Activated T-cell treated with anti-CD3 and anti-CD28 coated beads, Interleukin-2, amount 50 U/mL, for 4 hours (primary cell): ENCODE results near the gene TMEM30A. TPM values are rescaled to one million over a fixed set of nuclear protein-coding genes. Genes with fewer than 3 reads are reported as not detected.

Experiments
- ATAC-seq, 2 donors: fragments of 200-7000 bp; cut with Tn5 transposase; one replicate each; pipeline ENCODE4 v1.10.0; 2021
- DNase-seq: peaks from one replicate; pipeline ENCODE4 v3.0.0-alpha.2; 2020
- H3K27me3 Mint-ChIP-seq: one replicate; pipeline ENCODE4 v1.8.0; 2021; ENCODE audit warnings: low read depth, mixed read lengths
- H3K36me3 Mint-ChIP-seq: one replicate; pipeline ENCODE4 v1.8.0; 2022; ENCODE audit warnings: mixed read lengths; ENCODE audit not compliant: insufficient read depth
- H3K4me1 Mint-ChIP-seq: one replicate; pipeline ENCODE4 v1.8.0; 2021; ENCODE audit warnings: low read depth, mixed read lengths
- H3K4me3 Mint-ChIP-seq: one replicate; pipeline ENCODE4 v1.8.0; 2021; ENCODE audit warnings: mild to moderate bottlenecking, moderate library complexity, mixed read lengths
- H3K9me3 Mint-ChIP-seq: one replicate; pipeline ENCODE4 v1.8.0; 2021; ENCODE audit warnings: mixed read lengths
- total RNA-seq, 3 donors: library from RNA; stranded (reverse); gene quantifications; one replicate each; pipeline ENCODE4 v1.2.1, GENCODE V29; 2021

The TMEM30A gene
- total RNA-seq, 3 donors from 2014 or later: 47.7 to 60.4 (median 55.7) TPM

- no peaks in the 10 kb centered on the region for H3K9me3 Mint-ChIP-seq
- DNase-seq: no peak
- H3K4me1 Mint-ChIP-seq: peaks cover 8% of the 10 kb centered on the region
- no peak for ATAC-seq
- no peak overlapping the region for H3K4me3 Mint-ChIP-seq
- peaks cover 15% of the 10 kb centered on the region for H3K36me3 Mint-ChIP-seq
- no peaks in the 10 kb centered on the region for H3K27me3 Mint-ChIP-seq
Measured at GRCh38 chr6:75262716-75263400, 21.7 kb downstream of the TMEM30A start.

GRCh38 chr6:75261299-75261698, 23.3 kb downstream of the TMEM30A start:
- H3K36me3 Mint-ChIP-seq: peaks cover 25% of the 10 kb centered on the region

GRCh38 chr6:75257343-75258087, 27.1 kb downstream of the TMEM30A start:
- ATAC-seq: no peak
- no peaks in the 10 kb centered on the region for H3K27me3 Mint-ChIP-seq
- no peaks in the 10 kb centered on the region for H3K4me1 Mint-ChIP-seq
- DNase-seq: no peak
- H3K4me3 Mint-ChIP-seq: no peak overlapping the region
- H3K36me3 Mint-ChIP-seq: peaks cover 34% of the 10 kb centered on the region
- no peaks in the 10 kb centered on the region for H3K9me3 Mint-ChIP-seq

More at GRCh38 chr6:75261299-75261698, 23.3 kb downstream of the TMEM30A start:
- DNase-seq (no peak), ATAC-seq (no peak)
- Mint-ChIP-seq H3K4me1 (no peaks in the 10 kb centered on the region), H3K9me3 (no peaks in the 10 kb centered on the region), H3K27me3 (no peaks in the 10 kb centered on the region), H3K4me3 (no peak overlapping the region)

DNA sequence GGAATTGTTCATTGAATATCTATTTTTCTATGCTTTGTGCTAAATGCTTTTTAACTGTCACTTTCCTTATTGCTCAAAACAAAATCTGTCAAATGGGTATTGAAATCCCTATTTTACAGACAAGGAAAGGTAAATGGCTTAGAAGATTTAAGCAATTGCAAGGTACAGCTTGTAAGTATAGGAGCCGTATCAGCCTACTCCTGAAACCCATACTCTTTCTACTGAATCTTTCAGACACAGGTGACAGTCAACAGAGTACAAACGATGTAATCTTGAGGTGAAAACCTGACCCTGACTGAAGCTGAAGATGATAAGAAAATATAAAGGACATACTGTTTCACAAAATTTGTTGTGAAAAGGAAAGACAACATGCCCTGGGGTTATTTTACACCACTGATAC, 34.0 kb downstream of the TMEM30A start:
- H3K4me3 Mint-ChIP-seq: no peak overlapping the region
- ATAC-seq (no peak), DNase-seq (no peak)
- no peaks in the 10 kb centered on the region for H3K4me1 Mint-ChIP-seq
- peaks cover 8% of the 10 kb centered on the region for H3K36me3 Mint-ChIP-seq
- peaks cover 14% of the 10 kb centered on the region for H3K27me3 Mint-ChIP-seq
- H3K9me3 Mint-ChIP-seq: no peaks in the 10 kb centered on the region

DNA sequence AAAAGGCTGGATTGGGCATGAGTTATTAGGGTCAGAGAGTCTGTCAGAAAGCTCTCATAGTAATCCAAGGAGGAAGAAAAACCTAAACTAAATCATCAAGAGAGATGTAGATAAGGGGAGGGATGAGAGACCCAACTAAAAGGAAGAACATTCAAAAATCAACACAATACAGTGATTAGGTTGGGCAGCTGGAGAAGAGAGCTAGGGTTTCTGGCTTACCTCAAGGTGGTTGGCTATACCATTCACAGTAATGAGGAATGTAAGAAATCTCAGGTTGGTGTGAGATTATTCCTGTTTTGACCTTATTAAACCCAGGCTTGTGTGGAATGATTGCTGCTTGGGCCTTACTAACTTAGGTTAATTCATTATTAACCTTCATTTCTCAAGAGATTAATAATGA, 34.8 kb downstream of the TMEM30A start:
- H3K4me3 Mint-ChIP-seq: no peak overlapping the region
- H3K27me3 Mint-ChIP-seq: peaks cover 16% of the 10 kb centered on the region
- no peaks in the 10 kb centered on the region for H3K4me1 Mint-ChIP-seq
- no peaks in the 10 kb centered on the region for H3K9me3 Mint-ChIP-seq
- DNase-seq (no peak), ATAC-seq (no peak)
- peaks cover 7% of the 10 kb centered on the region for H3K36me3 Mint-ChIP-seq

GRCh38 chr6:75246386-75246785, 38.2 kb downstream of the TMEM30A start:
- no peak overlapping the region for H3K4me3 Mint-ChIP-seq
- peaks cover 15% of the 10 kb centered on the region for H3K4me1 Mint-ChIP-seq
- no peak for DNase-seq
- H3K9me3 Mint-ChIP-seq: no peaks in the 10 kb centered on the region
- H3K27me3 Mint-ChIP-seq: peaks cover 16% of the 10 kb centered on the region
- peaks cover 7% of the 10 kb centered on the region for H3K36me3 Mint-ChIP-seq
- no peak for ATAC-seq

DNA sequence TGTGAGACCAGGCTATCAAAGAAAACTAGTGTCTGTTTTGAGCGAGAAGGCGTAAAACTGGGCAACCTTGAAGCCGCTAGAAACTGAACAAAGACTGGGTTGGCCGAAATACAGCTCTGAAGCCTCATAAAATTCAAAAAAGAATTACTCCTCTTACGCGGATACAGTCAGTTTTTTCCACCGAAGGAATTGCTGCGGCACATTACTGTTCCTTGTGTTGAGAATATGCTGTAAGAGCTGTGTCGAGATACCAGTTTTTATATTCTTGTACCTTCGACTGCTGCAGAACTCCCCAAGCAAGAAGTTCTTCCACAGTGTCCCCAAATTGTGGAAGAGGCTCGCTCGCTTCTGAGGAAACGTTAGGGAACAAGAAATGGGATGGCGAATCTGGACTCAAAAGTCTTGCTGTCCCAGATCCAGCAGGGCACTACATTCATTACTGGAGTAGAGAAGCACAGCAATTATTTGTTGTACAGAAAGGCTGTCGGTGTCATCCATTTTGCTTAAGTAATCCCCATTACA, 40.5 kb downstream of the TMEM30A start:
- no peak for DNase-seq
- peak overlapping the region; percentile 99 for H3K4me3 Mint-ChIP-seq
- H3K4me1 Mint-ChIP-seq: peaks cover 22% of the 10 kb centered on the region
- no peaks in the 10 kb centered on the region for H3K9me3 Mint-ChIP-seq
- peaks cover 16% of the 10 kb centered on the region for H3K27me3 Mint-ChIP-seq
- ATAC-seq: no peak
- H3K36me3 Mint-ChIP-seq: peaks cover 19% of the 10 kb centered on the region

DNA sequence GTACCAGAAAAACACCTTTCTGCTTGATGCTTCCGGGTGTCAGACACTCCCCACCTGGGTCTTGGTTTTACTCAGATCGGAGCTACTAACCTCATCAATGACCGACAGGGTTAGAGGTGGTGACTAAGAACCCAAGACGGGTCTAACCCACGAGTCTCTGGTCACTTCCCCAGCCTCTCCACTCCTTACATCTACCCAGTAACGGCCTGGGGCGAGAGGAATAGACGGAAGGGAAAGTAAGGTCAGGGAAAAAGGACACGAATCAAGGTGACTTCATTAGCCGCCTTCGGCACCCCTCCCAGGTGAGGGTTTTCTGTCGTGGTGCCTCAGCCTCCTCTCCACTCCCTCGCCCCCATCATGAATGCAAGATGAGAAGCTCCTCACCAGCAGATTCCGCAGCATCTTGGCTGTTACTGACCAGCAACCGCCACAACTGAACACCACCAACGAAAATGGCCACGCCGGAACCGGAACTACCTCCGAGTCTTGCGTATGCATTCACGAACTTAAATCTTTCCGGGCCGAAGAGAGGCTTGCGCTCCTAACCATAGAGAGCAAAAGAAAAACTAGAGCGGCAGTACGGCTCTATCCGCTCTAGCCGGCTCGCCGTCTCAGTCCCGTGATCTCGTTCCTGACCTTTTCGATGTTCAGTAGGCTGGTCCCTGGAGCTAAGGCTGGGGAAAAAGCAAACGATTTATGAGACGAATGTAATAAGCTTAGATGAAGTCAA, 41.1 kb downstream of the TMEM30A start, which contains the start of gene COX7A2:
Gene COX7A2 (minus strand): TSS at position 469 of the 730 bp plus-strand sequence. CDS start 67 bp downstream, at position 402.
- DNase-seq (peak; percentile 71), ATAC-seq (peak; percentile 99)
- H3K27me3 Mint-ChIP-seq: peaks cover 16% of the 10 kb centered on the region
- peaks cover 22% of the 10 kb centered on the region for H3K4me1 Mint-ChIP-seq
- H3K9me3 Mint-ChIP-seq: no peaks in the 10 kb centered on the region
- peaks cover 22% of the 10 kb centered on the region for H3K36me3 Mint-ChIP-seq
- peak within 1 kb of the TSS; percentile 99 for H3K4me3 Mint-ChIP-seq

- no peaks in the 10 kb centered on the region for H3K9me3 Mint-ChIP-seq
- no peak overlapping the region for H3K4me3 Mint-ChIP-seq
- DNase-seq (no peak), ATAC-seq (no peak)
- peaks cover 9% of the 10 kb centered on the region for H3K4me1 Mint-ChIP-seq
- H3K27me3 Mint-ChIP-seq: no peaks in the 10 kb centered on the region
- peaks cover 32% of the 10 kb centered on the region for H3K36me3 Mint-ChIP-seq
Measured at GRCh38 chr6:75236630-75237029, 48.0 kb downstream of the TMEM30A start.

GRCh38 chr6:75235271-75235670, 49.3 kb downstream of the TMEM30A start:
- peaks cover 25% of the 10 kb centered on the region for H3K36me3 Mint-ChIP-seq
- no peaks in the 10 kb centered on the region for H3K9me3 Mint-ChIP-seq
- no peaks in the 10 kb centered on the region for H3K4me1 Mint-ChIP-seq
- no peak for ATAC-seq
- H3K27me3 Mint-ChIP-seq: no peaks in the 10 kb centered on the region
- no peak overlapping the region for H3K4me3 Mint-ChIP-seq
- no peak for DNase-seq

GRCh38 chr6:75234126-75234865, 50.3 kb downstream of the TMEM30A start:
- Mint-ChIP-seq H3K36me3 (peaks cover 21% of the 10 kb centered on the region), H3K9me3 (no peaks in the 10 kb centered on the region), H3K27me3 (no peaks in the 10 kb centered on the region), H3K4me1 (no peaks in the 10 kb centered on the region), H3K4me3 (no peak overlapping the region)
- no peak for DNase-seq
- ATAC-seq: no peak

- H3K4me1 Mint-ChIP-seq: no peaks in the 10 kb centered on the region
Measured at GRCh38 chr6:75233092-75233615, 51.4 kb downstream of the TMEM30A start.

GRCh38 chr6:75230484-75231325, 53.9 kb downstream of the TMEM30A start:
- DNase-seq (no peak), ATAC-seq (no peak)
- no peaks in the 10 kb centered on the region for H3K9me3 Mint-ChIP-seq
- H3K27me3 Mint-ChIP-seq: no peaks in the 10 kb centered on the region
- no peaks in the 10 kb centered on the region for H3K36me3 Mint-ChIP-seq
- H3K4me3 Mint-ChIP-seq: no peak overlapping the region
- H3K4me1 Mint-ChIP-seq: peaks cover 2% of the 10 kb centered on the region

More at GRCh38 chr6:75233092-75233615, 51.4 kb downstream of the TMEM30A start:
- DNase-seq (no peak), ATAC-seq (no peak)
- H3K9me3 Mint-ChIP-seq: no peaks in the 10 kb centered on the region
- no peak overlapping the region for H3K4me3 Mint-ChIP-seq
- H3K27me3 Mint-ChIP-seq: no peaks in the 10 kb centered on the region
- peaks cover 16% of the 10 kb centered on the region for H3K36me3 Mint-ChIP-seq
